Caco-2 (cell line): ENCODE results near the gene R3HDM2. TPM values are rescaled to one million over a fixed set of nuclear protein-coding genes. Genes with fewer than 3 reads are reported as not detected.
A peak's percentile ranks its signal among the peaks of the same experiment; 100 is the strongest.

Source experiments
- BruUV-seq: library from RNA; stranded (reverse); fragments of 400-500 nt; replicated peaks from 2 replicates; lab custom pipeline; 2021; lab: Mats Ljungman, UMichigan
- CTCF ChIA-PET: fragments of 300-600 bp; sonication (Branson Sonifier 250); formaldehyde crosslinking; loops from one replicate; lab custom pipeline; 2022; ENCODE audit warnings: antibody characterized with exemption; lab: Charles Lee
- POLR2A ChIA-PET: fragments of 300-600 bp; sonication (Branson Sonifier 250); formaldehyde crosslinking; loops from one replicate; lab custom pipeline; 2022; ENCODE audit warnings: antibody characterized with exemption; lab: Charles Lee
- DNase-seq, 2 experiments: peaks; one replicate each; pipeline versions ENCODE4 v3.0.0 to v3.0.0-alpha.2; 2020 to 2022
- H3K27me3 ChIP-seq: replicated peaks from 2 replicates; pipeline ENCODE4 v1.6.0; 2011; ENCODE audit warnings: low read length; ENCODE audit not compliant: control insufficient read depth, insufficient read depth
- H3K36me3 ChIP-seq: 2 replicates; pipeline ENCODE4 v1.5.1; 2011; ENCODE audit warnings: low read length; ENCODE audit not compliant: control insufficient read depth, insufficient read depth
- H3K4me1 ChIP-seq: fragments of 250-450 bp; sonication (Bioruptor Pico); 2 replicates; pipeline ENCODE4 v1.5.1; 2020; ENCODE audit warnings: mild to moderate bottlenecking
- H3K4me3 ChIP-seq: 2 replicates; pipeline ENCODE4 v1.5.1; 2011; ENCODE audit warnings: low read depth, mild to moderate bottlenecking, control low read depth, low read length
- H3K9me3 ChIP-seq: fragments of 250-450 bp; sonication (Bioruptor Pico); 2 replicates; pipeline ENCODE4 v1.5.1; 2020; ENCODE audit warnings: mild to moderate bottlenecking, moderate library complexity
- H3K27ac Mint-ChIP-seq: one replicate; pipeline ENCODE4 v1.8.0; 2022; ENCODE audit warnings: mixed read lengths; ENCODE audit not compliant: unreplicated experiment
- H3K27me3 Mint-ChIP-seq: one replicate; pipeline ENCODE4 v1.8.0; 2022; ENCODE audit warnings: mixed read lengths; ENCODE audit not compliant: insufficient read depth, unreplicated experiment
- H3K36me3 Mint-ChIP-seq: one replicate; pipeline ENCODE4 v1.8.0; 2022; ENCODE audit warnings: mild to moderate bottlenecking, mixed read lengths; ENCODE audit not compliant: insufficient read depth, unreplicated experiment
- H3K4me1 Mint-ChIP-seq: one replicate; pipeline ENCODE4 v1.8.0; 2022; ENCODE audit warnings: low read depth, mixed read lengths; ENCODE audit not compliant: unreplicated experiment
- H3K4me3 Mint-ChIP-seq: one replicate; pipeline ENCODE4 v1.8.0; 2022; ENCODE audit warnings: mild to moderate bottlenecking, moderate library complexity, mixed read lengths; ENCODE audit not compliant: unreplicated experiment
- H3K9me3 Mint-ChIP-seq: one replicate; pipeline ENCODE4 v1.8.0; 2022; ENCODE audit warnings: mixed read lengths; ENCODE audit not compliant: unreplicated experiment
- intact Hi-C: fragments of 100-400 bp; cut with micrococcal nuclease; formaldehyde crosslinking; loops from one replicate; pipeline ENCODE4 v1.10.0; 2022; ENCODE audit not compliant: unreplicated experiment
- total RNA-seq: library from RNA; stranded (reverse); gene quantifications from 2 replicates; pipeline ENCODE4 v1.2.3, GENCODE V29; 2022
- TF ChIP-seq, protein P1 (sequence below), 2 experiments: fragments of 200-600 bp in 1 of 2; IDR thresholded peaks; 1 replicate in 1 of 2; 2 replicates in 1 of 2; pipeline versions ENCODE4 v1.5.1 to v1.8.0; 2011 to 2022; ENCODE audit warnings: antibody characterized with exemption in 1 of 2, control low read depth in 1 of 2, inconsistent platforms in 1 of 2, low read depth in 1 of 2, low read length in 1 of 2, mild to moderate bottlenecking in 1 of 2, moderate library complexity in 1 of 2; ENCODE audit not compliant: insufficient read depth in 1 of 2, severe bottlenecking in 1 of 2, unreplicated experiment in 1 of 2

The R3HDM2 gene
- total RNA-seq, 1 experiment from 2014 or later = 33.7 TPM

DNA sequence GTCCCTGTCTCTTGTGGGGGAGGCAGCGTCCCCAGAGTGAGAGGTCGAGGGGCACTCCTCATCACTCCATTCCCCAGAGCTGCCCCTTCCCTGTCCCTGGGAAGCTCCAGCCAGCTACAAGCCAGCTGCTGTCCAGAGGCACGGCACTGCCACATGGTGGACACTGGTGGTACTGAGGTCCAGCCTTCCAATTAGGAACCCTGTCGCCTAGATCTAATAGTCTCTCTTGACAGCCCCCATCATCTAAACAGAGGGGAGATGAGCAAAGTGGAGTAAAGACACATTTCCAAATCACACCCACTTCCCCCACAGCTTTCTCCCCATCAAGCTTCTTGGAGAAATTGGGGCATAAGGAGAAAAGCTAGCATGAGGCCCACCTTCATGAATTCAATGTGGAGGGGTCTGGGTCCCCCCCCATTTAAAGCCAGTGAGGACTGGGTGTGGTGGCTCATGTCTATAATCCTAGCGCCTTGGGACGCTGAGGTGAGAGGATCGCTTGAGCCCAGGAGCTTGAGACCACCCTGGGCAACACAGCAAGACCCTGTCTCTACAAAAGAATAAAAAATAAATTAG is 22.2 kb upstream of the R3HDM2 start:
- TF ChIP-seq, protein P1, sequence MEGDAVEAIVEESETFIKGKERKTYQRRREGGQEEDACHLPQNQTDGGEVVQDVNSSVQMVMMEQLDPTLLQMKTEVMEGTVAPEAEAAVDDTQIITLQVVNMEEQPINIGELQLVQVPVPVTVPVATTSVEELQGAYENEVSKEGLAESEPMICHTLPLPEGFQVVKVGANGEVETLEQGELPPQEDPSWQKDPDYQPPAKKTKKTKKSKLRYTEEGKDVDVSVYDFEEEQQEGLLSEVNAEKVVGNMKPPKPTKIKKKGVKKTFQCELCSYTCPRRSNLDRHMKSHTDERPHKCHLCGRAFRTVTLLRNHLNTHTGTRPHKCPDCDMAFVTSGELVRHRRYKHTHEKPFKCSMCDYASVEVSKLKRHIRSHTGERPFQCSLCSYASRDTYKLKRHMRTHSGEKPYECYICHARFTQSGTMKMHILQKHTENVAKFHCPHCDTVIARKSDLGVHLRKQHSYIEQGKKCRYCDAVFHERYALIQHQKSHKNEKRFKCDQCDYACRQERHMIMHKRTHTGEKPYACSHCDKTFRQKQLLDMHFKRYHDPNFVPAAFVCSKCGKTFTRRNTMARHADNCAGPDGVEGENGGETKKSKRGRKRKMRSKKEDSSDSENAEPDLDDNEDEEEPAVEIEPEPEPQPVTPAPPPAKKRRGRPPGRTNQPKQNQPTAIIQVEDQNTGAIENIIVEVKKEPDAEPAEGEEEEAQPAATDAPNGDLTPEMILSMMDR (IDR thresholded peaks at IDR 0.05; ENCODE audit: insufficient read depth in 1 of 2, low read depth in 1 of 2, low read length in 1 of 2, severe bottlenecking in 1 of 2, unreplicated experiment in 1 of 2) = peak; percentile 80 to 92
- DNase-seq = peak; percentile 82 to 87
- no peak overlapping the region for H3K4me3 Mint-ChIP-seq
- no TSS peak for BruUV-seq
- Histone ChIP-seq H3K27me3 (no peaks in the 10 kb centered on the region), H3K4me1 (peaks cover 35% of the 10 kb centered on the region), H3K36me3 (no peaks in the 10 kb centered on the region), H3K4me3 (no peak overlapping the region), H3K9me3 (no peaks in the 10 kb centered on the region)
- ChIA-PET CTCF (interaction anchor here (0.5 to 4.5 kb wide), 25 partner anchors 9 to 1624 kb away, joined by 3 to 138 read pairs (median 4); partner anchors contain the start of genes DNAJC14 and INHBC), POLR2A (interaction anchor here (1.2 to 1.3 kb wide), 2 partner anchors 23 to 84 kb away, joined by 3 to 4 read pairs; no protein-coding TSS in a partner anchor)
- H3K36me3 Mint-ChIP-seq = peaks cover 7% of the 10 kb centered on the region
- no peaks in the 10 kb centered on the region for H3K27me3 Mint-ChIP-seq
- H3K4me1 Mint-ChIP-seq = peaks cover 22% of the 10 kb centered on the region
- H3K9me3 Mint-ChIP-seq = no peaks in the 10 kb centered on the region
- intact Hi-C loops = loop anchor here (1.0 kb wide), 4 partner anchors 22 to 190 kb away; partner anchors contain the start of gene R3HDM2
- peak overlapping the region; percentile 30 for H3K27ac Mint-ChIP-seq

DNA sequence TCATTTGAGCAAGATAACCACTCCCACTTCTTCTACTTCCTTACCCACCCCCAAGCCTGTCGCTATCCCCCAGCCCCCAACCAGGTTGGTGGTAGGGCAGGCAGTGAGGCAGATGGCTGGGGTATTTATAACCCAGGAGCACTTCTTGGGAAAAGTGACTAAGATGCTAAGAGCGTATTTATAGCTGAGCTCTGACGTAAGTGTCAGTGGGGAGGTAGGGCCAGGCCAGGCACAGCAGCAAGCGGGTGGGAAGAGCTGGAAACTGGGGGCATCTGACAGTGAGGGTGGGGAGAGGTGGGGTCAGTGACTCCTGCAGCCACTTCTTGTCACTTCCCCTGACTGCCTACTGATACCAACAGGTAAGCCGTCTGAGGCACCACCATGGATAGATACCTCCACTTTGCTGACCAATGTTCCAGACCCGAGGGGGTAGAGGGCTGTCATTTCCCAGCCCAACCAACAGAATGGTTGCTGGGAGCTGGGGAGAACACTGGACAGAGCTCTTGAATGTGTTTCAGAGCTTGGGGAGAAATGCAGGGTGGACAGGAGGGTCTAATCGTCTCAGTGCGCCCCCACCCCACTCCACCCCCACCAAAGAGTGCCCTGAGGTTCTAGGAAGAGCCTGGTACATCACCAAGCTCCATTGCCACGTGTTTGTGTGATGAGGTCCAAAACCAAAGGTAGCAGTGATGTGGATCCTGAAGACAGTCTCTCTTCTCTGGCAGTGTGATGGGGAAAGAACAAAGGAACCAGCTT is 21.5 kb upstream of the R3HDM2 start:
- intact Hi-C loops = no loop called here

More for the DNA sequence above, 21.5 kb upstream of the R3HDM2 start:
- Histone ChIP-seq H3K4me1 (peaks cover 35% of the 10 kb centered on the region), H3K9me3 (no peaks in the 10 kb centered on the region), H3K27me3 (no peaks in the 10 kb centered on the region), H3K4me3 (no peak overlapping the region), H3K36me3 (no peaks in the 10 kb centered on the region)
- no TSS peak for BruUV-seq
- no peak for DNase-seq
- Mint-ChIP-seq H3K4me3 (no peak overlapping the region), H3K27ac (no peak overlapping the region), H3K9me3 (no peaks in the 10 kb centered on the region), H3K36me3 (peaks cover 7% of the 10 kb centered on the region), H3K27me3 (no peaks in the 10 kb centered on the region), H3K4me1 (peaks cover 22% of the 10 kb centered on the region)
- ChIA-PET CTCF (interaction anchor here (0.5 to 4.5 kb wide), 26 partner anchors 9 to 1623 kb away, joined by 3 to 138 read pairs (median 4); partner anchors contain the start of genes DNAJC14 and INHBC), POLR2A (interaction anchor here (0.5 to 1.3 kb wide), 3 partner anchors 22 to 209 kb away, joined by 3 to 6 read pairs (median 4); no protein-coding TSS in a partner anchor)
- TF ChIP-seq, protein P1 (IDR thresholded peaks at IDR 0.05; ENCODE audit: insufficient read depth in 1 of 2, low read depth in 1 of 2, low read length in 1 of 2, severe bottlenecking in 1 of 2, unreplicated experiment in 1 of 2) = no peak
